SK-N-SH (cell line): ENCODE measurements around the gene CPEB1. TPM values are rescaled to one million over a fixed set of nuclear protein-coding genes. Genes with fewer than 3 reads are reported as not detected.

Experiments used
- CTCF ChIA-PET: fragments of 300-600, 350-600 bp; formaldehyde crosslinking; extraction: SDS; loops from one replicate; lab custom pipeline; 2021; lab: Yijun Ruan, JAX
- POLR2A ChIA-PET: fragments of 350-600 bp; sonication (Branson Sonifier 250); formaldehyde crosslinking; extraction: SDS; loops from one replicate; lab custom pipeline; 2020; ENCODE audit warnings: antibody characterized with exemption, inconsistent platforms; lab: Yijun Ruan, JAX
- DNase-seq: peaks from one replicate; pipeline ENCODE4 v3.0.0; 2012
- H2AFZ ChIP-seq: fragments of 200-600 bp; sonication (generic); 2 replicates; pipeline ENCODE4 v1.8.1; 2016; ENCODE audit warnings: antibody characterized with exemption, mild to moderate bottlenecking, low read depth
- H3F3A ChIP-seq: fragments of 200-600 bp; sonication (generic); replicated peaks from 2 replicates; pipeline ENCODE3; 2016; ENCODE audit warnings: antibody characterized with exemption, mild to moderate bottlenecking; ENCODE audit not compliant: insufficient read depth
- H3K27ac ChIP-seq, 2 experiments: fragments of 200-500 bp in 1 of 2; fragments of 200-600 bp in 1 of 2; sonication (Bioruptor generic) in 1 of 2; sonication (generic), shearing (Covaris generic) in 1 of 2; 2 replicates each; pipeline versions ENCODE4 v1.5.1 to v1.6.1; 2014 to 2016; ENCODE audit warnings: low read depth in 2 of 2, inconsistent platforms in 1 of 2, low read length in 1 of 2, mild to moderate bottlenecking in 1 of 2, mixed read lengths in 1 of 2
- H3K27me3 ChIP-seq: fragments of 200-600 bp; sonication (generic), shearing (Covaris generic); 2 replicates; pipeline ENCODE4 v1.6.1; 2016; ENCODE audit warnings: mixed run types; ENCODE audit not compliant: insufficient read depth
- H3K36me3 ChIP-seq, 2 experiments: fragments of 200-500 bp in 1 of 2; fragments of 200-600 bp in 1 of 2; sonication (Bioruptor generic) in 1 of 2; sonication (generic) in 1 of 2; replicated peaks in 1 of 2; 2 replicates each; pipeline versions ENCODE3 to v1.5.1; 2014 to 2016; ENCODE audit warnings: low read length in 1 of 2, mild to moderate bottlenecking in 1 of 2; ENCODE audit not compliant: insufficient read depth in 2 of 2, control insufficient read depth in 1 of 2
- H3K4me1 ChIP-seq, 2 experiments: fragments of 200-500 bp in 1 of 2; fragments of 200-600 bp in 1 of 2; sonication (Bioruptor generic) in 1 of 2; sonication (generic), shearing (Covaris generic) in 1 of 2; 2 replicates each; pipeline versions ENCODE4 v1.5.1 to v1.6.1; 2014 to 2016; ENCODE audit warnings: low read depth in 1 of 2, low read length in 1 of 2, mixed run types in 1 of 2; ENCODE audit not compliant: insufficient read depth in 2 of 2, control insufficient read depth in 1 of 2
- H3K4me2 ChIP-seq: fragments of 200-600 bp; sonication (generic), shearing (Covaris generic); 2 replicates; pipeline ENCODE4 v1.6.1; 2017; ENCODE audit warnings: mixed run types
- H3K4me3 ChIP-seq, 2 experiments: fragments of 200-500 bp in 1 of 2; fragments of 200-600 bp in 1 of 2; sonication (Bioruptor generic) in 1 of 2; sonication (generic), shearing (Covaris generic) in 1 of 2; 2 replicates each; pipeline versions ENCODE4 v1.5.1 to v1.8.1; 2014 to 2016; ENCODE audit warnings: low read depth in 2 of 2, inconsistent platforms in 1 of 2, low read length in 1 of 2, mild to moderate bottlenecking in 1 of 2, mixed read lengths in 1 of 2, moderate library complexity in 1 of 2
- H3K79me2 ChIP-seq: fragments of 200-600 bp; sonication (generic); 2 replicates; pipeline ENCODE4 v1.8.1; 2017; ENCODE audit warnings: mild to moderate bottlenecking; ENCODE audit not compliant: insufficient read depth
- H3K9ac ChIP-seq: fragments of 200-600 bp; sonication (generic); 2 replicates; pipeline ENCODE4 v1.6.1; 2017; ENCODE audit warnings: mixed run types
- H3K9me2 ChIP-seq: fragments of 200-600 bp; sonication (generic); 2 replicates; pipeline ENCODE4 v1.6.1; 2017; ENCODE audit warnings: mixed run types
- H3K9me3 ChIP-seq: fragments of 200-600 bp; sonication (generic); 2 replicates; pipeline ENCODE4 v1.6.1; 2017; ENCODE audit warnings: mixed run types, mild to moderate bottlenecking, moderate library complexity
- H4K20me1 ChIP-seq: fragments of 200-600 bp; sonication (generic); 2 replicates; pipeline ENCODE4 v1.6.1; 2017; ENCODE audit warnings: mild to moderate bottlenecking, mixed run types; ENCODE audit not compliant: insufficient read depth
- ELF1 ChIP-seq: IDR thresholded peaks from 2 replicates; pipeline ENCODE4 v1.4.0; 2012
- EP300 ChIP-seq, 2 experiments: IDR thresholded peaks; 2 replicates each; pipeline versions ENCODE4 v1.4.0 to v1.6.1; 2012; ENCODE audit warnings: borderline replicate concordance in 1 of 2, low read depth in 1 of 2, low read length in 1 of 2
- FOSL2 ChIP-seq: IDR thresholded peaks from 2 replicates; pipeline ENCODE4 v1.4.0; 2012; ENCODE audit warnings: low read depth, mild to moderate bottlenecking, moderate library complexity, borderline replicate concordance
- FOXM1 ChIP-seq: IDR thresholded peaks from 2 replicates; pipeline ENCODE4 v1.4.0; 2012; ENCODE audit warnings: low read depth, mild to moderate bottlenecking
- GATA2 ChIP-seq: sonication (generic); formaldehyde crosslinking; IDR thresholded peaks from 2 replicates; pipeline ENCODE4 v1.5.0; 2020; ENCODE audit warnings: mild to moderate bottlenecking, missing genetic modification reagents
- MXI1 ChIP-seq: IDR thresholded peaks from 2 replicates; pipeline ENCODE4 v1.6.1; 2012; ENCODE audit warnings: mild to moderate bottlenecking, low read depth, low read length, improper control_type of control experiment
- NFIC ChIP-seq: IDR thresholded peaks from 2 replicates; pipeline ENCODE4 v1.4.0; 2012; ENCODE audit warnings: borderline replicate concordance
- POLR2AphosphoS5 ChIP-seq: IDR thresholded peaks from 2 replicates; pipeline ENCODE4 v1.6.1; 2012; ENCODE audit warnings: low read depth, low read length
- RAD21 ChIP-seq: IDR thresholded peaks from 2 replicates; pipeline ENCODE4 v1.6.1; 2012; ENCODE audit warnings: mild to moderate bottlenecking, low read length
- RCOR1 ChIP-seq: fragments of 150-350 bp; IDR thresholded peaks from 2 replicates; pipeline ENCODE4 v1.6.1; 2017; ENCODE audit warnings: antibody characterized with exemption, low read length
- SIN3A ChIP-seq: IDR thresholded peaks from 2 replicates; pipeline ENCODE4 v1.6.1; 2012; ENCODE audit warnings: low read depth, mild to moderate bottlenecking, low read length, moderate library complexity, borderline replicate concordance
- TAF1 ChIP-seq: IDR thresholded peaks from 2 replicates; pipeline ENCODE4 v1.6.1; 2012; ENCODE audit warnings: low read depth, mild to moderate bottlenecking, low read length, moderate library complexity, borderline replicate concordance
- TCF12 ChIP-seq: IDR thresholded peaks from 2 replicates; pipeline ENCODE4 v1.4.0; 2012
- YY1 ChIP-seq: IDR thresholded peaks from 2 replicates; pipeline ENCODE4 v1.4.0; 2012; ENCODE audit warnings: low read depth, mild to moderate bottlenecking
- WGBS: methylation state at CpG from one replicate; pipeline ENCODE4 v1.1.6; 2017; ENCODE audit warnings: low lambda C conversion rate; 5-methylcytosine and 5-hydroxymethylcytosine counted together
- polyA plus RNA-seq, 3 experiments: library from polyadenylated mRNA; depleted of rRNA; stranded (reverse); fragments of >200 nt; gene quantifications; 2 replicates each; pipeline ENCODE4 v1.2.3, GENCODE V29; 2012
- TF ChIP-seq, protein P1 (sequence below): fragments of 150-350 bp; IDR thresholded peaks from 2 replicates; pipeline ENCODE4 v1.6.1; 2017; ENCODE audit warnings: antibody characterized with exemption, low read length, low read depth, borderline replicate concordance
- TF ChIP-seq, protein P2 (sequence below): IDR thresholded peaks from 2 replicates; pipeline ENCODE4 v1.4.0; 2012; ENCODE audit warnings: low read depth, borderline replicate concordance
- TF ChIP-seq, protein P3 (sequence below): IDR thresholded peaks from 2 replicates; pipeline ENCODE4; 2012
- TF ChIP-seq, protein P4 (sequence below): fragments of 200-600 bp; sonication (generic); IDR thresholded peaks from 2 replicates; pipeline ENCODE4 v1.6.1; 2017; ENCODE audit warnings: antibody characterized with exemption, mild to moderate bottlenecking, moderate library complexity
- TF ChIP-seq, protein P5 (sequence below): fragments of 150-350 bp; IDR thresholded peaks from 2 replicates; pipeline ENCODE4 v1.6.1; 2016; ENCODE audit warnings: mild to moderate bottlenecking, low read depth, low read length
- TF ChIP-seq, protein P6 (sequence below): IDR thresholded peaks from 2 replicates; pipeline ENCODE4 v1.6.1; 2012; ENCODE audit warnings: mild to moderate bottlenecking, low read depth, low read length, moderate library complexity

CPEB1 gene
- polyA plus RNA-seq, 1 of the 3 experiments (the other 2 are of a cell fraction), result 2.6 TPM

DNA sequence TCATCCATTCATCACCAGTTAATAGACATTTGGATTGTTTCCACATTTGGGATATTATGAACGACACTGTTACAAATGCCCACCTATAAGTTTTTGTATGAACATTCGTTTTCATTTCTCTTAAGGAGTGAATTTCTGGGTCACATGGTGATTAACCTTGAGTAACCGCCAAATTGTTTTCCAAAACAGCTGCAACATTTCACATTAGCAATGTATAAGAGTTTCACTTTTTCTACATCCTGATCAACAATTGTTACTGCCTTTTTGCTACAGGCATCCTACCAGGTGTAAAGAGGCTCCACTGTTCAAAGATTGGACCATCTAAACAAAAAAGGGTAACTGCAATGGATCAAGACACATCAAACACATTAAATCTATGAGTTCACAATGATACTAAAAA lies 52.0 kb downstream of the CPEB1 start:
- ChIA-PET CTCF (no interaction called here), POLR2A (no interaction called here)
- WGBS, result 60% methylated on average over 3 of the region's 3 CpGs
- Histone ChIP-seq H3K9me2 (no peaks in the 10 kb centered on the region), H3F3A (no peaks in the 10 kb centered on the region), H3K4me3 (no peak overlapping the region), H3K4me1 (no peaks in the 10 kb centered on the region), H3K27ac (no peak overlapping the region), H4K20me1 (no peaks in the 10 kb centered on the region), H3K79me2 (no peaks in the 10 kb centered on the region), H3K27me3 (no peaks in the 10 kb centered on the region), H2AFZ (no peak overlapping the region), H3K9me3 (no peaks in the 10 kb centered on the region), H3K9ac (no peak overlapping the region), H3K4me2 (no peak overlapping the region), H3K36me3 (no peaks in the 10 kb centered on the region)
- TF ChIP-seq SIN3A (no peak), TAF1 (no peak), TCF12 (no peak), MXI1 (no peak), FOXM1 (no peak), POLR2AphosphoS5 (no peak), EP300 (IDR thresholded peaks at IDR 0.05; ENCODE audit: borderline replicate concordance in 1 of 2, low read depth in 1 of 2, low read length in 1 of 2) (no peak), RCOR1 (no peak), ELF1 (no peak), NFIC (no peak), RAD21 (no peak), GATA2 (CRISPR knock-in tag) (no peak), YY1 (no peak), FOSL2 (no peak)
- TF ChIP-seq, protein P1, sequence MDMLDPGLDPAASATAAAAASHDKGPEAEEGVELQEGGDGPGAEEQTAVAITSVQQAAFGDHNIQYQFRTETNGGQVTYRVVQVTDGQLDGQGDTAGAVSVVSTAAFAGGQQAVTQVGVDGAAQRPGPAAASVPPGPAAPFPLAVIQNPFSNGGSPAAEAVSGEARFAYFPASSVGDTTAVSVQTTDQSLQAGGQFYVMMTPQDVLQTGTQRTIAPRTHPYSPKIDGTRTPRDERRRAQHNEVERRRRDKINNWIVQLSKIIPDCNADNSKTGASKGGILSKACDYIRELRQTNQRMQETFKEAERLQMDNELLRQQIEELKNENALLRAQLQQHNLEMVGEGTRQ, result no peak
- TF ChIP-seq, protein P2, sequence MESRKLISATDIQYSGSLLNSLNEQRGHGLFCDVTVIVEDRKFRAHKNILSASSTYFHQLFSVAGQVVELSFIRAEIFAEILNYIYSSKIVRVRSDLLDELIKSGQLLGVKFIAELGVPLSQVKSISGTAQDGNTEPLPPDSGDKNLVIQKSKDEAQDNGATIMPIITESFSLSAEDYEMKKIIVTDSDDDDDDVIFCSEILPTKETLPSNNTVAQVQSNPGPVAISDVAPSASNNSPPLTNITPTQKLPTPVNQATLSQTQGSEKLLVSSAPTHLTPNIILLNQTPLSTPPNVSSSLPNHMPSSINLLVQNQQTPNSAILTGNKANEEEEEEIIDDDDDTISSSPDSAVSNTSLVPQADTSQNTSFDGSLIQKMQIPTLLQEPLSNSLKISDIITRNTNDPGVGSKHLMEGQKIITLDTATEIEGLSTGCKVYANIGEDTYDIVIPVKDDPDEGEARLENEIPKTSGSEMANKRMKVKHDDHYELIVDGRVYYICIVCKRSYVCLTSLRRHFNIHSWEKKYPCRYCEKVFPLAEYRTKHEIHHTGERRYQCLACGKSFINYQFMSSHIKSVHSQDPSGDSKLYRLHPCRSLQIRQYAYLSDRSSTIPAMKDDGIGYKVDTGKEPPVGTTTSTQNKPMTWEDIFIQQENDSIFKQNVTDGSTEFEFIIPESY, result no peak
- TF ChIP-seq, protein P3, sequence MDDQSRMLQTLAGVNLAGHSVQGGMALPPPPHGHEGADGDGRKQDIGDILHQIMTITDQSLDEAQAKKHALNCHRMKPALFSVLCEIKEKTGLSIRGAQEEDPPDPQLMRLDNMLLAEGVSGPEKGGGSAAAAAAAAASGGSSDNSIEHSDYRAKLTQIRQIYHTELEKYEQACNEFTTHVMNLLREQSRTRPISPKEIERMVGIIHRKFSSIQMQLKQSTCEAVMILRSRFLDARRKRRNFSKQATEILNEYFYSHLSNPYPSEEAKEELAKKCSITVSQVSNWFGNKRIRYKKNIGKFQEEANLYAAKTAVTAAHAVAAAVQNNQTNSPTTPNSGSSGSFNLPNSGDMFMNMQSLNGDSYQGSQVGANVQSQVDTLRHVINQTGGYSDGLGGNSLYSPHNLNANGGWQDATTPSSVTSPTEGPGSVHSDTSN, result no peak
- TF ChIP-seq, protein P4, sequence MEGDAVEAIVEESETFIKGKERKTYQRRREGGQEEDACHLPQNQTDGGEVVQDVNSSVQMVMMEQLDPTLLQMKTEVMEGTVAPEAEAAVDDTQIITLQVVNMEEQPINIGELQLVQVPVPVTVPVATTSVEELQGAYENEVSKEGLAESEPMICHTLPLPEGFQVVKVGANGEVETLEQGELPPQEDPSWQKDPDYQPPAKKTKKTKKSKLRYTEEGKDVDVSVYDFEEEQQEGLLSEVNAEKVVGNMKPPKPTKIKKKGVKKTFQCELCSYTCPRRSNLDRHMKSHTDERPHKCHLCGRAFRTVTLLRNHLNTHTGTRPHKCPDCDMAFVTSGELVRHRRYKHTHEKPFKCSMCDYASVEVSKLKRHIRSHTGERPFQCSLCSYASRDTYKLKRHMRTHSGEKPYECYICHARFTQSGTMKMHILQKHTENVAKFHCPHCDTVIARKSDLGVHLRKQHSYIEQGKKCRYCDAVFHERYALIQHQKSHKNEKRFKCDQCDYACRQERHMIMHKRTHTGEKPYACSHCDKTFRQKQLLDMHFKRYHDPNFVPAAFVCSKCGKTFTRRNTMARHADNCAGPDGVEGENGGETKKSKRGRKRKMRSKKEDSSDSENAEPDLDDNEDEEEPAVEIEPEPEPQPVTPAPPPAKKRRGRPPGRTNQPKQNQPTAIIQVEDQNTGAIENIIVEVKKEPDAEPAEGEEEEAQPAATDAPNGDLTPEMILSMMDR, result no peak
- TF ChIP-seq, protein P5, sequence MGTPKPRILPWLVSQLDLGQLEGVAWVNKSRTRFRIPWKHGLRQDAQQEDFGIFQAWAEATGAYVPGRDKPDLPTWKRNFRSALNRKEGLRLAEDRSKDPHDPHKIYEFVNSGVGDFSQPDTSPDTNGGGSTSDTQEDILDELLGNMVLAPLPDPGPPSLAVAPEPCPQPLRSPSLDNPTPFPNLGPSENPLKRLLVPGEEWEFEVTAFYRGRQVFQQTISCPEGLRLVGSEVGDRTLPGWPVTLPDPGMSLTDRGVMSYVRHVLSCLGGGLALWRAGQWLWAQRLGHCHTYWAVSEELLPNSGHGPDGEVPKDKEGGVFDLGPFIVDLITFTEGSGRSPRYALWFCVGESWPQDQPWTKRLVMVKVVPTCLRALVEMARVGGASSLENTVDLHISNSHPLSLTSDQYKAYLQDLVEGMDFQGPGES, result no peak
- TF ChIP-seq, protein P6, sequence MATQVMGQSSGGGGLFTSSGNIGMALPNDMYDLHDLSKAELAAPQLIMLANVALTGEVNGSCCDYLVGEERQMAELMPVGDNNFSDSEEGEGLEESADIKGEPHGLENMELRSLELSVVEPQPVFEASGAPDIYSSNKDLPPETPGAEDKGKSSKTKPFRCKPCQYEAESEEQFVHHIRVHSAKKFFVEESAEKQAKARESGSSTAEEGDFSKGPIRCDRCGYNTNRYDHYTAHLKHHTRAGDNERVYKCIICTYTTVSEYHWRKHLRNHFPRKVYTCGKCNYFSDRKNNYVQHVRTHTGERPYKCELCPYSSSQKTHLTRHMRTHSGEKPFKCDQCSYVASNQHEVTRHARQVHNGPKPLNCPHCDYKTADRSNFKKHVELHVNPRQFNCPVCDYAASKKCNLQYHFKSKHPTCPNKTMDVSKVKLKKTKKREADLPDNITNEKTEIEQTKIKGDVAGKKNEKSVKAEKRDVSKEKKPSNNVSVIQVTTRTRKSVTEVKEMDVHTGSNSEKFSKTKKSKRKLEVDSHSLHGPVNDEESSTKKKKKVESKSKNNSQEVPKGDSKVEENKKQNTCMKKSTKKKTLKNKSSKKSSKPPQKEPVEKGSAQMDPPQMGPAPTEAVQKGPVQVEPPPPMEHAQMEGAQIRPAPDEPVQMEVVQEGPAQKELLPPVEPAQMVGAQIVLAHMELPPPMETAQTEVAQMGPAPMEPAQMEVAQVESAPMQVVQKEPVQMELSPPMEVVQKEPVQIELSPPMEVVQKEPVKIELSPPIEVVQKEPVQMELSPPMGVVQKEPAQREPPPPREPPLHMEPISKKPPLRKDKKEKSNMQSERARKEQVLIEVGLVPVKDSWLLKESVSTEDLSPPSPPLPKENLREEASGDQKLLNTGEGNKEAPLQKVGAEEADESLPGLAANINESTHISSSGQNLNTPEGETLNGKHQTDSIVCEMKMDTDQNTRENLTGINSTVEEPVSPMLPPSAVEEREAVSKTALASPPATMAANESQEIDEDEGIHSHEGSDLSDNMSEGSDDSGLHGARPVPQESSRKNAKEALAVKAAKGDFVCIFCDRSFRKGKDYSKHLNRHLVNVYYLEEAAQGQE, result no peak
- no peak for DNase-seq
